Stimulated activated CD4-positive, alpha-beta T cell treated with anti-CD3 and anti-CD28 coated beads, Interleukin-1b, Interleukin-23, amount 100 ng/mL, for 24 hours (primary cell): ENCODE measurements around the gene NDUFS6.

Source experiments
- DNase-seq, 4 experiments: peaks; one replicate each; pipeline ENCODE4 v3.0.0-alpha.2; 2020; ENCODE audit warnings: low read depth in 4 of 4, low spot score in 1 of 4

The NDUFS6 gene

DNA sequence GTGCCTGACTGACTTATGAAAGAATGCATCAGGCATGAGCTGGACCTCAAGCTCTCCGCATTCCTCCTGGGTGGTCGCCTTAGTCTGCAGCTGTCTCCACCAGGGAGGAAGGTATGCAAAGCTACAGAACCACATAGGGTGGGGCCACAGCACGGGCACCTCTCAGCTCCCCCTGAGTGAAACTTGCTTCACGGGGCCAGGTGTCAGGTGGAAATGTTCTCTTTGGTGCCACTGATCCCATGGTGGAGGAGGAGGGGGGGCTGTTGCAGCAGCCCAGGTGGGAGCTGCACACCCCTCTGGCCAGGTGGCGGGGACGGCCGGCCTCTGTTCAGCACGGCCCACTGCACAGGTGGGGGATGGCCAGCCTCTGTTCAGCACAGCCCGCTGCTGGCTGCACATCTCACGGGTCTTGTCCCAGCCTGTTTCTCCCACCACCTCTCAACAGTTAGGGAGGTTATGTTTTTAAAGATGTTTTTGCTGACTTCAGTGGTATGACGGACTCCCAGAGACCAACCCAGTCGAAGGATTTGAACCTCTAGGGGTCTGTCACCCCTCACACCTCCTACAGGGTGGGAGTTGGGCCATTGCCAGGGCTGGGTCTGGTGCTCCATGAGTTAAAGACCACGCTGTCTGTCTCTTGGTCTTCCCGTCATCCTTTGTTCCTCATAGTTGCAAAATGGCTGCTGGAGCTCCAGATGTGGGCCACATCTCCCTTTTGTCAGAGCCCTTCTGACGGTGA lies 35.9 kb upstream of the NDUFS6 start:
- DNase-seq: no peak

DNA sequence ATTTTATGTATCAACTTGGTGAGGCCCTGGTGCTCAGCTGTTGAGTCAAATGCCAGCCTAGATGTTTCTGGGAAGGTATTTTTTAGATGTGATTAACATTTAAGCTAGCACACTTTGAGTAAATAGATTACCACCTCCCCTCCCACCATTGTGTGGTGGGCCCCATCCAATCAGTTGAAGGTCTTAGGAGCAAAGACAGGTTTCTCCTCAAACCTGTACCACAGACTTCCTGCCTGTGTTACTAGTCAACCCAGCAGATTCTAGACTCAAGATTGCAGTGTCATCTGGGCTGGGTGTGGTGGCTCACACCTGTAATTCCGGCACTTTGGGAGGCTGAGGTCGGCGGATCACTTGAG lies 35.3 kb upstream of the NDUFS6 start:
- DNase-seq: no peak

DNA sequence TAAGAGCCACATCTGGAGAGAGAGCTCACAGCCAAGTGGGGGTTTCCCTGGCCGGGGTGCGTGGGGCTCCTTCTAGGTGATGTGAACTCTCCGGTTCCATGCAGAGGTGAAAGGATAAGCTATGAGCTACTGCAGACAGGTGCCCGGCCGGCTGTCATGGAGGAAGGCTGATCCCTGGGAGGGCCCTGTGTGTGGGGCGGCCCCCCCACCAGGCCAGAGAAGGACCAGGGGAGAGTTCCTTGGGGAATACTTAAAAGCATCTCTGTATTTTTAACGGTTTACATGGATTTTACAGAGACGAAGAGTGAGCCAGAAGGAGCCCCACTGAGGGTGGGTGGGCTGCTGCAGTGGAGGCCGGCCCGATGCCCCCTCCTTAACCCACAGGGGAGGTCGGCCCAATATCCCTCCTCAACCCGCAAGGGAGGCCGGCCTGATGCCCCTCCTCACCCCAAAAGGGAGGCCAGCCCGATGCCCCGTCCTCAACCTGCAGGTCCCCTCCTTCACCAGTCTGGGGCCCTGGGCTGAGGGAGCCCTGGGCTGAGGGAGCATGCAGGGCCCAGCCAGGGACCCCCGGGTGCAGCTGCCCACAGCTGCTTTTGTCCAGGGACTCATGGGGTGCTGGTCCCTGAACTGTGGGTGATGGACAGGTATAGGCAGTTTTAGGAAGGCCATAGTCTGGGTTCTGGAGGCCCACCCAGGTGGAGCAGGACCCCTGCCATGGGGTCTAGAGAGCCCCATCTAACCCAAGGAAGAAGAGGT lies 33.5 kb upstream of the NDUFS6 start:
- no peak for DNase-seq

DNA sequence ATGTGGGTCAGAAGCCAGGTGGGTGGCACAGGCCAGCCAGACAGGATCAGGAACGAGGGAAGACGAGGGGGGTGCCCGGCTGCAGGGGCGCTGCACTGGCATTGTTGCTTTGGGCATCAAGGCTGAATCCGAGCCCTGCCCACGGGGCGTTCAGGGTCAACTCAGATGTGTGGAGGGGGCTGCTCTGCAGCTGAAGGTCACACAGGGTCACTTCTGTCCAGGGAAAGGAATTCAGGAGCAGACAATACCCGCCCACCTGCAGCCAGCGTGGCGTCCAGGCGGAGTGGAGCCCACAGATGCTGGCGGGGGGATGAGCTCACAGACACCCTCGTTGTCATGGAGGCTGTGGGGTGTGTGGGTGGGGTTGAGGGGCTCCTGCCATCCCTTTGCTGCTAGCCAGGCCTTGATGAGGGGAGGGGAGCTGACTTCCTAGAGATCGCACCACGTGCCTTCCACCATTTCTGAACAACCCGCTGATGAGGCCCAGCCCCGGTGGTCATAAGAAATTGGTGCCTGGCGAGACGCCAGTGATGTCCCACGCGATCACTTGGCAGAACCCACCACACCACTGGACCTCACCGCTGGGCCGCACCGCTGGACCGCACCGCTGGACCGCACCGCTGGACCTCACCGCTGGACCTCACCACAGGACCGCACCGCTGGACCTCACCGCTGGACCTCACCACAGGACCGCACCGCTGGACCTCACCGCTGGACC lies 32.8 kb upstream of the NDUFS6 start:
- no peak for DNase-seq

DNA sequence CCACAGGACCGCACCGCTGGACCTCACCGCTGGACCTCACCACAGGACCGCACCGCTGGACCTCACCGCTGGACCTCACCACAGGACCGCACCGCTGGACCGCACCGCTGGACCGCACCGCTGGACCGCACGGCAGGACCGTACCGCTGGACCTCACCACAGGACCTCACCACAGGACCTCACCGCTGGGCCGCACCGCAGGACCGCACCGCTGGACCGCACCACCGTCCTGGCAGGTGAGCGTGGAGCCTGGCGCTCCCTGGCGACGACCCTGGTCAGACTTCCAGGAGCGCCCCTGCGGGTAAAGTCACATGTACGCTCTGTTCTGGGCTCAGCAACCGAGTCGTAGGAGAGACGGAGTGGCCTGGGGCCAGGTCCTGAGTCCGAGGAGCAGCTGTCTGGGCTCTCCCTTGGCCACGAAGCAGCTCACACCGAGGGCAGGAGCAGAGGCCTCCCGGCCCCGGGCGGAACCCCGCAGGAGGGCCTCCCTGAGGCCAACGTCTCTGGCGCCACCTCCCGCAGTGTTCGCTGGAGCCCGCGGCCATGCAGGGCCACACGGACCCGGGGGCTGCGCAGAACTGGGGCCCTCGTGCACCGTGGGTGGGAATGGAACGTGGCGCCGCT lies 32.1 kb upstream of the NDUFS6 start:
- no peak for DNase-seq

DNA sequence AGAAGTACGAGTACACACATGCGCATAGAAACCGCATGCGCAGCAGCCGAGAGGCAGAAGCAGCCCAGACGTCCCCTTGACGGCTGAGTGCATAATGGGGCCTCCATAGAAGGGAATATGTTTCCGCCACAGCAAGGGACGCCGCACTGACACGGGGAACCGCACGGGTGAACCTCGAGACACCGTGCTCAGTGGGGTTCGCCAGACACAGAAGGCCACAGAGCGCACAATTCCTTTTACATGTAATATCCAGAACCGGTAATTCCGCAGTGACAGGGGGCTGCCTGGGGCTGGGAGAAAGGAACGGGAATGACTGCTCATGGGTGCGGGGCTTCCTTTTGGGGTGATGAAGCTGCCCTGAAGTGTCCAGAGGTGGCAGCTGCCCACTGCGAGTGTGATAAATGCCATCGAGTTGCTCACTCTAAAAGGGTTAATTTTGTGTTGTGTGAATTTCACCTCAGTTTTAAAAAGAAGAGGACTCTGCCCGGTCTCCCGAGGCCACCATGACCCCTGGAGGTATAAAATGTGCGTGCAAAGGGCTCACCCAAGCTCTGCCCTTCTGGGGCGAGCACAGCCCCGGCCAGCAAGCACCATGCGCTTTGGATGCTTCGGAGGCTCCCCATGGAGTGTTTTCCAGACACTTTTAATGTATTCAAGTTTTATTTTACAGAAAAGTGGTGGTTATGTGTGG lies 31.3 kb upstream of the NDUFS6 start:
- DNase-seq: no peak

DNA sequence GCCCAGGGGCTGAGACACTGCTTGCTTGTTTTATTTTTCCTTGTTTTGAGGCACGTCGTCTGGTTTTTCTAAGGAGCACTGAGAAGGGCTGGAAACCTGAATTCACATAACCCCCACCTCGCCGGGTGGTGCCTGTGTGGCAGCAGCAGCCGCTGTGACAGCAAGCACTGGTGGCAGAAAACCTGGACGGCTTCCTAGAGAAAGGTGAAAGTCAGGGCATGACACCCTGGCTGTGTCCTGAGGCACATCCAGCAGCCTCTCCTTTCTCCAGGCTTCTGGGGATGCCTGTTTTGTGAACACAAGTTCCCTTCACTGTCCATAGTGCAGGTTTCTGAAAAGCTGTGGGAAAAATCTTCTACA lies 30.8 kb upstream of the NDUFS6 start:
- no peak for DNase-seq

DNA sequence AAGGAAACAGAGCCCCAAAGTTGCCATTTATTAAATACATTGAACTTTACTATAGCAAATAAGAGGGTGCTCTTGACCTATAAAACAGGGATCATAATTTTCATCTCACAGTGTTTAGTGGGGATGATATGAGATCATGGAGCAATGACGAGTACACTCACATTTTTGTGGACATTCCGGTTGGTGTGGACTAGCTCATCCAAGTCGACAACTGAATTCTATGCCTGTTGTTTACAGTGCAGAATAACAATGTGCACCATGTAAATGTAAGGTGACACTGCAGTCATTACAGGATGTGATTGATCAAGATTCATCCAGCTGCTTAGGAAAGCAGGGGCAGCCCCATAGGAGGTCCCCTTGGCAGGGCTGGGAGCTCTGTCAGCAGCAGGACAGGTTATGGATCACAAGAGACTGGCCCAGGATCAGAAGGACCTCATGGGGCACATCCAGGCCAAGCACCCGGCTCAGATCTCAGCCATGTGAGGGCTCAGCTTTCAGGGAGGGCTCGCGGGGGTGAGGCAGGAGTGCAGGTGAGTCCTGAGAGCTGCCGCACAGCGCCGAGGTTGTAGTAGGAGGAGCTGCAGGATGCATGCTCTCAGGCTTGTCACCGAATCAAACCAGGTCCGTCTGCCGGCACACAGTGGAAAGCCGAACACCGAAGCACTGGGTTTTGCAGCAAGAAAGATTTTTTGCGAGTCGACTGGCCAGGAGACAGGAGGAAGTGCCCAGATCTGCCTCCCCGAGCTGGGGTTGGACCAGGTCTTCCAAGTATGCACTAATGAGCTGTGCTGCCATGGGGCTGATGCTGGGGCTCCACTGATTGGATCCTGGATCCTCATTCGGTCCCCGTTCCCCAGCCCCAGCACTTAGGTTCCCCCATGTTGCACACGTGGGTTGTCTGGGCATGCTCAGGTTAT lies 29.8 kb upstream of the NDUFS6 start:
- no peak for DNase-seq

DNA sequence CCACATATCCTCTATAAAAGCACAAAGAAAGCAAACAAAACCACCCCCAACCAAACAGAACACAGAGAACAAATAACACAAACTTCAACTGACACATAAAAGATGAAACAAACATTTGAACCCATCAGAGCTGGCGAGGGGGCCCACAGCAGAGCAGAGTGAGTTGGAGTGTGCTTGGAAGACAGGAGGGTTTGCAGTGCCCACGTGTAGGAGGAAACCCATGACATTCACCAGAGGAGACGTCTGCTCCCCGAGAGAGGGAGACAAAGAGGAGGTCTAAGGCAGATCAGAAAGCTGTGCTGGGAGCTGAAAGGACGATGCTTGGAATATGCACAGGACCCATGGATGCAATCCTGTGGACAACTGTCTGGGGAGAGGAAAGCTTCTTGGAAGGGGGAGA lies 28.6 kb upstream of the NDUFS6 start:
- no peak for DNase-seq

DNA sequence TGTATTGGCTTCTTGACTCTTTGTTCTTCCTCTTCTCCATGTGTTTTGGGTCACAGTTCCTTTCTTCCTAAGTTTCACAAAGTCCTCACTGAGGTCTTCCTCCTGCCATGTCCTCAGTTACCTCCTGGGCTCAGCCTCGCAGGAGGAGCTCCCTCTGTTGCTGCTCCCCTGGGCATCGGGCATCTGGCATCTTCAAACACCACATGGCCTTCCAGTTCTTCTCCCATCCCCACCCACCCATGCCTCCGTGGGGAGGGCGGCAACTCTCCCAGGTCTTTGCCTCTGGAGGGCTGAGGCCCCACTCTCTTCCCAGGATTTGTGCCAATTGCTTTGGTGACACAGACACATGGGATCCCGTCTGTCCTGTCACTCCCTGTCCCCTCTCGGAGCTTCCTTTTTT lies 24.4 kb upstream of the NDUFS6 start:
- no peak for DNase-seq

DNA sequence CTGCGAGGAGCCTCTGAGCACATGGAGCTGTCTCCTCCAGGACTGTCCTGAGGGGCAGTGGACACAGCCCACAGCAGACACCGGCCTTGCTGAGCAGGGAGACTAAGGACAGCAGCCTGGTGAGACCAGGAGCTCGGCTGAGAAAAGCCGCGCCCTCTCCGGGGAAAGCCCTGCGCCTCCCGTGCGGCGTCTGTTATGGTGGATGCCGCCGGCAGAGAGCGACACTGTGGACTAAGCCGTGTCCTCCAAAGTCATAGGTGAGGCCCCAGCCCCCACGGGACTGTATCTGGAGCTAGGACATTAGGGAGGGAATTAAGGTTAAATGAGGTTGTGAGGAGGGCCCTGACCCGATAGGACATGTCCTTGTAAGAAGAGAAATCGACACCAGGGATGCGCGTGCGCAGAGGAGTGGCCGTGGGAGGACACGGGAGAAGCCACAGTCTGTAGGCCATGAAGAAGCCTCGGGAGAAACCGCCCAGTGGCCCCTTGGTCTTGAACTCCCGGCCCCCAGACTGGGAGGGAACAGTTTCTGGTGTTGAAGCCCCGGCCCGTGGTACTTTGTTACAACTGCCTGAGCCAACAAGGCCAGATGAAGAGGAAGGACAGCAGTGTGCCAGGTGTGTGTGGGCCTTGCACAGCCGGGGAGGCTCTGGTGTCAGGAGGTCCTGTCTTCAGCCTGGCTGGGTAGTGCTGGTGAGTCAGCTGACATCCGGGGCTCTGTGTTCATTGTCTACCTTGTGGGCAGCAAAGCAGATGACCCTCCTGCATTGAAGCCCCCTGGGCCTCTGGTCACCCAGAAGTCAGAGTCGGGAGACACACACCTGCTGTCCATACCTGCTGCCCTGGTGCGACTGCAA lies 23.7 kb upstream of the NDUFS6 start:
- no peak for DNase-seq

DNA sequence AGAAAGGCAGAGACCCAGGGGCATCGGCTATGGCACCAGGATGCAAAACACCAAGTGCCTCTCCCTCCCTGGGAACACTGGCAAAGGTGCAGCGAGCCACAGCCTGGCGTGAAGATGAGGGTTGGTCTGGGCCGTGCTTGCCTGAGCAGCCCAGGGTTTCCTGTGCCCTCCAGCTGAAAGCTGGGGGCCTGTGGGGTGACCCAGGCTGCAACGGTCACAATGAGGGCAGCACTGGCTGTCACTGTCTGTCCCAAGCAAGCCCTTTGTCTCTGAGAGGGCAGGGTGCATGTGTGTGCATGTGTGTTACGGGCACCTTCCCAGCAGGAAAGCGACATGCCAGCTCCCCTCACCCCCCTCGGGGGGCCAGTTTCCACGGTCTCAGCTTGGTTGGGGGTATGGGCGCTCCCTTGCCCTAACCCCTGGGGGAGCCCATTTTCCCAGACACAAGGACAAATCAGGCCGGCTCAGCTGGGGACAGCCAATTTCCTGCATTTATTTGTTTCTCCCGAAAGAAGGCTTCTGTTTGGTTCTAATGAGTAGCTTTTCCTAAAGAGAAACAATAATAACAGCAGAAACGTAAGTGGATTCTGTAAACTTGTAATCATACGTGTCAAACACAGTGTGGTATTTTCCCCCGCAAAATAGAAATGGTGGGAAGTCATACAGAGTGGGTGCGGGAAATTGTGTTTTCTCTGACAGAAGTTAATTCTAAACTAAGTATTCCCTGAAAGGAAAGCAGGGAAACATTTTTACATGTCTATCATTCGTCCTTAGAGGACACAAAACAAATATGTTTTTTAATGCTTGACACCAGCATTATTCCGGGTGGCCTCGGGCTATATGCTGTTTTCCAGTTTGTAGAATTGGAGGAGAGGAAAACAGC lies 22.8 kb upstream of the NDUFS6 start:
- DNase-seq: no peak

DNA sequence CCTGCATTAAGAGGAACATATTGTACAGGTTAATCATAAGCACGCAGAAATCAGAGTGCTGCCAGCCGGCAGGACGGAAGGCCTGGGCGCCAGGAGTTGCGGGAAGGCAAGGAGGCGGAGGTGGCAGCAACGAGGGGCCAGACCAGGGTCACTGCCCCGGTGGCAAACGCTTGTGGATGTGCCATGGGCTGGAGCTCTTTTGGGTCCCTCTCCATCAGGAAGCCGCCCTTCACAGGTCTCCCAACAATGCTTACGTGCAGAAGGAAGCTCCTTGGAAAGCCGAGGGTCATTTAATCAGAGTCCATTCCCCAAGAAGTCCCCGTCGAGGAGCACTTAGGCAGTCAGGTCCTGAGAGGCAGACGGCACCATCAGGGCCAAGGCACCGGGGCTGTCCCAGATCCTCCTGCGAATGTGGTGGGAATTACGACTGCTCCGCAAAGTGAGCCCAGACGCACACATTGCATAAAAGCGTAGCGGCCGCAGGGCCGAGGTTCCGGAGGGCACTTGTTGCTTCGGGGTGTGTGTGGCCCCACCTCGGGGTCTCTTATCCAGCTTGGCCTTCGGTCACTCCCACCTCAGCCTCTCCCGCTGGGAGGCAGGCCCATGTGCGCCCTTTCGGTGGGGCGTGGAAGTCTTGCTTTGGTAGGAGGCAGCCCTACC lies 22.1 kb upstream of the NDUFS6 start:
- no peak for DNase-seq

DNA sequence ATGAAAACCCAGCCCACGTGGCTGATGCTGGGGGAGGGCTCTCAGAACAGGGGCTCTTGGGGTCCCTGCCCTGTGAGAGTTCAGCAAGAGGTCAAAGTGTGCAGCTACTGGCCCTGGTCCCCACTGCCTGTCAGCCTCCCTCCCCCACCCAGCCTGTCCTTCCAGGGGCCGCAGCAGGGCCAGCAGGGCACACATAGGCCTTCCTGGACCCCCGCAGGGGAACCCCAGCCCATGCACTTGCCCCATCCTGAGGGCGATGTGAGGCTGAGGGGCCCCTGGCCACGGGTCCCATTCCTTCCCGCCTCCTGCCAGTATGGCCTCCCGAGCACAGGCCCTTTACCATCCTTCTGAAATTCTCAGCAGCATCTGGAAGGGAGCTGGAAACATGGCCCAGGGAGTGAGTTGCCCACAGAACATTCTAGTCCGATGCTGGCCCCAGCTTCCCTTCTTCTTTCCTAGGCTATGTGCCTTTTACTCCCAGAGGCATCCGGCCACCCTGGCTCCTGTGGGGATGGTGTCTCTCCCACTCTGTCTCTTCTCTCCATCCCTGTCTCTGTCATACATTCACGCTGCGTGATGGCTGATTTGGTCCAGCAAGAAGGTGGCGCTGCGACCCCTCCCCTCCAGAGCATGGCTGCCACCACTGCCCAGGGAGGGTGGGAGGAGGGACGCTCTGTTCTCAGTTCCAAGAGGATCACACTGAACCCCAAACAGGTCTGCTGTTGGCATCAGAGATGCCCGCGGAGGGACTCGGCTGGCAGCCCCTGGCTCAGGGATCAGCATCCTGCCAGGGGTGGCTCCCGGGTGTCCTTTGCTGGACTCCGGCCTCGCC lies 21.2 kb upstream of the NDUFS6 start:
- DNase-seq: no peak

DNA sequence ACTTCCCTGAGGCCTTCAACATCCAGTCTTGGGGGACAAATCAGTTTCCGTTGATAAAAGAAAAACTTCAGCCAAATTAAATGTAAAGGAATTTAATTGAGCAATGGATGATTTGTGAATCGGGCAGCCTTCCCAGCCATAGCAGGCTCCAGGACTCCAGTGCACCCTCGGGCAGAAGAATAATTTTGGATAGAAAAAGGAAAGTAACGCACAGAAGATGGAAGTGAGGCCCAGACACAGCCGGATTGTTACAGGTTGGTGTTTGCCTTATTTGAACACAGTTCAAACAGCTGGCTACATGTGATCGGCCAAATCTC lies 20.6 kb upstream of the NDUFS6 start:
- DNase-seq: no peak

DNA sequence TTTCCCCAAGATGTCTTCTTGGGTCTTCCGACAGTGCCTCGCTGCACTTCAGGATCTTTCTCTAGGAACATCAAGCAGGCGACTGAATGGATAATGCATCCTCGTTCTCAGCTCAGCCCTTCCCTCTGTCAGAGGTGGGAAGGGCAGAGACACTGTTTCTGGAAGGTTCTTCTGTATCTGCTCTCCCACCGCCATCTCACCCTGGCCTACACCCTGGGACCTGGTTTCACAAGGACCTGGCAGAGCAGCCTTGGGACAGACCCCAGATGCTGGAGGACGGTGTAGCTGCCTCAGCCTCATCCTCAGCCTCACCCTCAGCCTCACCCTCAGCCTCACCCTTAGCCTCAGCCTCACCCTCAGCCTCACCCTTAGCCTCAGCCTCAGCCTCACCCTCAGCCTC lies 20.1 kb upstream of the NDUFS6 start:
- no peak for DNase-seq

DNA sequence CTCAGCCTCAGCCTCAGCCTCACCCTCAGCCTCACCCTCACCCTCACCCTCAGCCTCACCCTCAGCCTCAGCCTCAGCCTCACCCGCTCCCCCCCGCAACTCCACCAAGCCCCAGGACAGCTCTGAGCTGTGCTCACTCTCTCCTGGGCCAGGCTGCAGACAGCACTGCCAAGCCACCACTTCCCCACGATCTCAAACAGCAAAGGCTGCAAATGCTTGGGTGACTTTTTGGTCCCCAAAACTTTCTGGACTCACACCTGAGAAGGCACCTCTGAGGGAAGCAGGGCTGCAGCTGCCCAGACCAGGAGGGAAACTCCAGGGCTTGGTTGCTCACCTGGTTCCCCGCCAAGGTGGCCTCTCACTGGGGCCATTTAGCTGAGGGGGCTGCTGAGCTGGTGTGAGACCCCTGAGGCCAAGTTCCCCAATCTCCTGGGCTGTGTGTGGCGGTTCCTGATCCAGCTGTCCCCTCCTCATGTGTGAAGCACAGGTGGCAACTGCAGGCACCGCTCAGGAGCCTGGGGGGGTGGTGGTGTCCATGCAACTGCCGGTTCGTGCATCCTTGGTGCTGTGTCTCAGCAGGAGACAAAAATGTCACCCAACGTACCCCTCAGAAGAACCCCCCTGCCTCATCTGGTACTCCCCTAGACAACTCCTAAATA lies 19.4 kb upstream of the NDUFS6 start:
- no peak for DNase-seq
